HG03066 (cell line): Measurements from ENCODE around the gene TMC3.
"Not testable (repeated sequence)": the region's sequence is repeated elsewhere in the genome, so short reads cannot be mapped to it uniquely, and the experiment has no call there.

Source experiments
- ATAC-seq: cut with Tn5 transposase; IDR thresholded peaks from one replicate; pipeline ENCODE4 v1.9.1; 2021; ENCODE audit warnings: low read depth; ENCODE audit not compliant: unreplicated experiment

The TMC3 gene

GRCh38 chr15:81373775-81374395, at the start of gene TMC3:
Gene TMC3 (minus strand): TSS chr15:81374213. CDS start chr15:81374077, 136 bp downstream.
- ATAC-seq: no peak

DNA sequence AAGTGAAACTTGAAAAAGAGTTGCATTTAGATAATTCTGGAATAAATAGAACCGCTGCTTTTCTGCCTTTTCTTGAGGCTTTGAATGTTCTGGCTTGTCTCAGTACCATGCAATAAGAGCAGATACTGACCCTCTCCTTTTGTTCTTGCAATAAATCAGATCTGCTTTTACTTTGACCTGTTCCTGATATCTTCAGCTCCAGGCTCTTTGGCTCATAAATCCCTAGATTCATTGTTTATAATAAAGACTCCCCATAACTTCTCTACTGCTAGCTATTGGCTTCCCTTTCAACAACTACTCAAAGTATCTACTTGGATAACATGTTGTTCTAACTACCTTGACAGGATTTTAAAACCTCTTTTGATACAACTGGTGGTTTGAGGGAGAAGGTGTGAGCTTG, 47.4 kb upstream of the TMC3 start:
- ATAC-seq: no peak

DNA sequence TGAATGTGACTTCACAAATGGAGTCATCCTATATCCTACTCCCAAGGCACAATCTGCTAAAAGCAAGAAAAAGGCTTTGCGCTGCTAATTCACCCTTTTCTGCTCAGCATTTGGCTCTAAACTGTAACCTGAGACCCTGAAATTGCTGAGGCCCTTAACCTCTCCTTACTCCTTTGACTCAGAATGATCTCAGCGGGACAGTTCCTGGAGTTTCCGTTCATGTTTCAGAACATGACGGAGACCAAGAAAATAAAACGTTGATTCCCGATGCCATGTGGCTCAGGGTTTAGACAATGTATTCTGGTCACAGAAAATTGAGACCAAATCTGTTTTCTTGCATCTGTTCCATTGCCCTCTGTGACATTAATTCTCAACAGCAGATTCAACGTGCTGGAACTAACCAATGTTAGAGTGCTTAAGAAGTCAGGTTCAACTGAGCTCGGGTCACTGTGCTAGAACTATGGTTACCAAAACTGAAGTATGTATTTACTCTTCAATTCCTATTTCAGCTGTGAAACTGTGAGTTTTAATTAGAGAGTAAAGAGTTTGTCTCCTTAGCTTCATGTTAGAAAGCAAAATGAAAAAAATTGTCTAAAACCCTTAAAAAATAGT, 45.4 kb upstream of the TMC3 start:
- no peak for ATAC-seq

GRCh38 chr15:81418891-81419290, 44.9 kb upstream of the TMC3 start:
- ATAC-seq: no peak

DNA sequence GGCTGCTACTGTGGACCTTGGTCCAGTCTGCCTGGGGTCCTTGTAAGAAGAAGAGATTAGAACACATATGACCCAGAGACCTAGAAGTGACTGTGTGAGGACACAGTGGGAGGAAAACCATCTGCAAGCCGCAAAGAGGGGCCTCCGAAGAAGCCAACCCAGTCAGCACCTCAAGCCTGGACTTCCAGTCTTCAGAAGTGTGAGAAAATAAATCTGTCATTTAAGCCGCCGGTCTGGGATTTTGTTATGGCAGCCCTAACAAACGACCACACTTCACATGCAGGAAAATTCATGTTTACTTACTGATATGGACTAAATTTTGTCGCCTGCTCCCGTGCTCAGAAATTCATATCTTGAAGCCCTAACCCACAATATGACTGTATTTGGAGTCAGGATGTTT, 44.4 kb upstream of the TMC3 start:
- no peak for ATAC-seq

GRCh38 chr15:81414274-81414968, 40.4 kb upstream of the TMC3 start:
- ATAC-seq: not testable (repeated sequence)

- no peak for ATAC-seq
Measured at GRCh38 chr15:81413851-81414250, 39.8 kb upstream of the TMC3 start.

DNA sequence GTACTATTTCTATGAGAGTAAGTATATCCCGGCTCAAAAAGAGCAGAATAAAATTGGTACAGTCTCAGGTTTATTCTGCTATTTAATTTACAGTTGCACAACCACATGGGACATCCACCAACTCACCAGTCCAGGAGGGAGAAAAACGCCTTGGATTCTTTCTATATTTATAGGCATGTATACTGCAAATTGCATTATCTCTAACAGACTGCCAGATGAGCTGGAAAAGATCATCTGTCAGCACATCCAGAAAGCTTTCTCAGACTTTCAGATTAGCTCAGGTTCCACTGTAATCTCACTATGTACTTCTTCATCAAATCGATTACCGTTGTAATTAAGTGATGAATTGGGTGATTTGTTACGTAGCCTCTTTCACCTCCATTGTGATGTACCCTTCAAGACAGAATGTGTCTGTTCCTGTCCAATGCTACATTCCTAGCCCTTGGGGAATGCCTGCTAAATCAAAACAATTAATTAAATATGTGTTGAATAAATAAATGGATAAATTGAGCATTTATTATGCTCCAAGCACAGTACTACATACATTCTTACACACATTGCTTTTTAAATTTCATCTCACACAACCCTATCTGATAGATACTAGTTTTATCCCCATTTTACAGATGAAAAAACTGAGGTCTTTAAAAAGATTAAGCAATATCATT, 38.1 kb upstream of the TMC3 start:
- no peak for ATAC-seq

- ATAC-seq: no peak
Measured at GRCh38 chr15:81411051-81411450, 37.0 kb upstream of the TMC3 start.

GRCh38 chr15:81410318-81410753, 36.3 kb upstream of the TMC3 start:
- ATAC-seq: no peak

- no peak for ATAC-seq
Measured at GRCh38 chr15:81407718-81408117, 33.7 kb upstream of the TMC3 start.

GRCh38 chr15:81407176-81407575, 33.2 kb upstream of the TMC3 start:
- ATAC-seq: no peak

DNA sequence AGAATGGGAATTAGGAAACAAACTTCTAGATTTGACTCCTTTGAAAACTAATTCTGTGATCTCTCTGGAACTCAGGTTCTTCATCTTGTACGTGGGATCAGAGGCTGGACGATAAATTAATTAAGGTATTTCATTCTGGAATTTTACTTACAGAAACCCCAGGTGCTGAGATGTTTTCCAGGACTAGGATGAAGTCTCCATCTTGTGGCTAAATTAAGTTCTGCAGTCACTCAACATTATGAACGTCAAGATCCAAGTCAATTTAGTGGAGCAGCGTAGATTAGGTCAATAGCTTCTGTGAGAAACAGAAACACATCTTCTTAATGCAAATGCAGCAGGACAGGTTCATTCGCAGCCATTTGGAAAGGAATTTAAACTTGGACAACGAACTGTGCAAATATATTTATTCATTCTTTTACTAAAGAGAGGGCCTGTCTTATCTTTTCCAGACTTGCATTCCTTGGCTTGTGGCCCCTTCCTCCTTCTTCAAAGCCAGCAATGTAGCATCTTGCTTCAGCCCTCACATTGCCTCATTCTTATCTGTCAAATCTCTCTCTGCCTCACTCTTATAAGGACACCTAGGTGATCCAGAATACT, 26.7 kb upstream of the TMC3 start:
- ATAC-seq: no peak

GRCh38 chr15:81398910-81399551, 25.0 kb upstream of the TMC3 start:
- ATAC-seq: no peak

DNA sequence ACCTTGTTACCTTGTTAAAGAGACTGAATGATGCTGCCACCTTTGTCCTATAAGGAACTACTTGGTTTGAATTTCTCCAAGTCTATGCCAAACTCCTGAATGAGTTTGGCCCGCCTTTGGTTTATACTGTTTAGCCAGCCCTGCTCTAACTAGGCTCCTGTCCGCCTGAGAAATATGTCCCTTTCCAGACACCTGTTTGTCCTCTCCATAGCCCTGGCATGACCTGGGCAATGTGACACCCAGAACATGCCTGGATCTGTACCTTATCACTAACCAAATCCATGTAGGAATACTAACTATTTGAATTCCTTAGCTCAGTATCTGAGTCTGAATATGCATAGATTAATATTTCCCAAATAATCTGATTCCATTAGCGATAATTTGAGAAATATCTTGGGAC, 24.4 kb upstream of the TMC3 start:
- no peak for ATAC-seq

- no peak for ATAC-seq
Measured at GRCh38 chr15:81394603-81395002, 20.6 kb upstream of the TMC3 start.

- ATAC-seq: no peak
Measured at GRCh38 chr15:81391657-81392056, 17.6 kb upstream of the TMC3 start.

GRCh38 chr15:81388436-81388770, 14.4 kb upstream of the TMC3 start:
- ATAC-seq: no peak

DNA sequence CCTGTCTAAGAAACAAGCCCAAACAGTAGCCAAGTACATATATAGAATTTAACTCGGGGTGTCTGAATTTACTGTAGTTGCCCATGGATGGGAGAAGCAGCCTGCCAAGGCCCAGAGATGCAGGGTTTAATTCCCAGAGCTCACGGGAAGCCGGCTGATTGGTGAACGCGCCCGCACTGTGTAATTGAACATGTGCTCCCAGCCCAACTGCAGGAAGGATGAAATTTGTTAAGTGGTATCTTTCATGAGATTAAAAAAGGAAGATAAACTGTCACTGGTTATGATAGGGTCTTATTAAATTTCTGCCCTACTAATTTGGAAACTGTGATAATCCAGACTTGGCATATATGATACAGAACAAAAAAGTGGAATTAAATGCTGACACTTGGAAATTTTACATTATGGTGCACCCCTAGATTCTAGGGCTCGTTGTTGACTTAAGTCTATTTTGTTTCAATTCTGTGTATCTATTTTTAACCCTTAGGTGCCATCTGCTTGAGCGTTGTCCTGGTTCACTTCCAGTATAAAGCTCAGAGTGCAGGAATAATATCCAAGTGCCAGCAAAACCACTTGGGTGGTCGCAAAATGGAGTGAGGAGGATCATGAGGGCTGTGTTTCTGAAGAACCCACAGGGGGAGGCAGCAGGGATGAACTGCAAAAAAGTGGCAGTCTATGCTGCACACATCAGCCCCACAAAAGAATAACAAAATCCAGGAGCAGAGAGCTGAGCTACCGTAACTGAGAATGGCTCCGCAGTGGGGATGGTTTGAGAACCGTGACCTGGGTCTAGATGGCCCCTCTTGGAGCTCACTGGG, 13.8 kb upstream of the TMC3 start:
- no peak for ATAC-seq

- ATAC-seq: no peak
Measured at GRCh38 chr15:81386947-81387346, 12.9 kb upstream of the TMC3 start.
